GM12878 (cell line): ENCODE results near the gene UBE2E2. TPM values are rescaled to one million over a fixed set of nuclear protein-coding genes. Genes with fewer than 3 reads are reported as not detected.
A peak's percentile ranks its signal among the peaks of the same experiment; 100 is the strongest.

ENCODE experiments used
- ATAC-seq: fragments of 200-7000 bp; cut with Tn5 transposase; 3 replicates; pipeline ENCODE4 v1.9.1; 2020; ENCODE audit warnings: mild to moderate bottlenecking, moderate library complexity
- BruUV-seq: library from RNA; stranded (reverse); fragments of 400-500 nt; replicated peaks from 2 replicates; lab custom pipeline; 2021; lab: Mats Ljungman, UMichigan
- CTCF ChIA-PET: fragments of 300-600 bp; sonication (Branson Sonifier 250); formaldehyde crosslinking; extraction: SDS; loops from one replicate; lab custom pipeline; 2021; ENCODE audit warnings: inconsistent platforms; lab: Yijun Ruan, JAX
- POLR2A ChIA-PET: fragments of 350-600 bp; formaldehyde crosslinking; extraction: SDS; loops from one replicate; lab custom pipeline; 2021; ENCODE audit warnings: inconsistent platforms; lab: Charles Lee
- RAD21 ChIA-PET: fragments of 300-600 bp; sonication (Branson Sonifier 250); formaldehyde crosslinking; loops from one replicate; lab custom pipeline; 2023; ENCODE audit warnings: antibody characterized with exemption; ENCODE audit not compliant: unreplicated experiment; lab: Charles Lee
- SMC1A ChIA-PET: fragments of 300-600 bp; sonication (Branson Sonifier 250); formaldehyde crosslinking; loops from one replicate; lab custom pipeline; 2023; ENCODE audit not compliant: unreplicated experiment, uncharacterized antibody; lab: Charles Lee
- DNase-seq: peaks from one replicate; pipeline ENCODE4 v3.0.0-alpha.2; 2011; ENCODE audit warnings: low read depth, low spot score
- FAIRE-seq: peaks from 3 replicates; lab custom pipeline; 2011; peaks lifted over from hg19 to GRCh38; lab: Jason Lieb, UNC
- H2AFZ ChIP-seq: 2 replicates; pipeline ENCODE4 v1.6.0; 2011; ENCODE audit warnings: low read depth, low read length, control low read depth; ENCODE audit not compliant: control insufficient read depth
- H3K27ac ChIP-seq: 2 replicates; pipeline ENCODE4 v1.5.1; 2011; ENCODE audit warnings: control low read depth; ENCODE audit not compliant: control insufficient read depth, insufficient read depth
- H3K27me3 ChIP-seq, 2 experiments: replicated peaks in 1 of 2; 2 replicates each; pipeline versions ENCODE4 v1.6.0 to v1.6.1; 2011; ENCODE audit warnings: low read length in 1 of 2; ENCODE audit not compliant: control insufficient read depth in 2 of 2, insufficient read depth in 2 of 2
- H3K36me3 ChIP-seq, 2 experiments: 2 replicates each; pipeline ENCODE4 v1.5.1; 2011; ENCODE audit warnings: low read length in 1 of 2; ENCODE audit not compliant: control insufficient read depth in 2 of 2, insufficient read depth in 2 of 2
- H3K4me1 ChIP-seq: 2 replicates; pipeline ENCODE4 v1.6.1; 2011; ENCODE audit warnings: mild to moderate bottlenecking, low read length, moderate library complexity, mixed read lengths; ENCODE audit not compliant: control insufficient read depth, insufficient read depth
- H3K4me2 ChIP-seq: 2 replicates; pipeline ENCODE4 v1.6.0; 2011; ENCODE audit warnings: control low read depth; ENCODE audit not compliant: control insufficient read depth, insufficient read depth
- H3K4me3 ChIP-seq: fragments of 200-600 bp; sonication (generic); 2 replicates; pipeline ENCODE4 v1.5.1; 2016
- H3K79me2 ChIP-seq: 2 replicates; pipeline ENCODE4 v1.6.0; 2011; ENCODE audit warnings: low read length; ENCODE audit not compliant: control insufficient read depth, insufficient read depth
- H3K9ac ChIP-seq: 2 replicates; pipeline ENCODE4 v1.8.0; 2011; ENCODE audit warnings: low read length, control low read depth, mixed read lengths; ENCODE audit not compliant: control insufficient read depth, insufficient read depth
- H3K9me3 ChIP-seq: replicated peaks from 3 replicates; pipeline ENCODE4 v1.5.1; 2011; ENCODE audit warnings: mild to moderate bottlenecking, low read length; ENCODE audit not compliant: control insufficient read depth, insufficient read depth
- H4K20me1 ChIP-seq: 2 replicates; pipeline ENCODE4 v1.6.0; 2011; ENCODE audit not compliant: control insufficient read depth, insufficient read depth
- ATF3 ChIP-seq: IDR thresholded peaks from 2 replicates; pipeline ENCODE4 v1.6.1; 2011; ENCODE audit warnings: low read depth, mild to moderate bottlenecking, low read length, moderate library complexity, borderline replicate concordance; ENCODE audit errors: extremely low read depth
- DPF2 ChIP-seq: fragments of 450-650 bp; IDR thresholded peaks from 2 replicates; pipeline ENCODE4 v1.6.1; 2017; ENCODE audit warnings: mild to moderate bottlenecking
- EGR1 ChIP-seq, 2 experiments: IDR thresholded peaks; 1 replicate in 1 of 2; 2 replicates in 1 of 2; pipeline ENCODE4 v1.6.1; 2011 to 2012; ENCODE audit warnings: low read depth in 2 of 2, low read length in 2 of 2, borderline replicate concordance in 1 of 2, mild to moderate bottlenecking in 1 of 2, moderate library complexity in 1 of 2
- ETV6 ChIP-seq, 2 experiments: fragments of 450-650 bp in 1 of 2; IDR thresholded peaks in 1 of 2; conservative IDR thresholded peaks in 1 of 2; 2 replicates each; pipeline ENCODE4 v1.6.1; 2014; ENCODE audit warnings: antibody characterized with exemption in 1 of 2, borderline replicate concordance in 1 of 2, low read depth in 1 of 2, mild to moderate bottlenecking in 1 of 2, moderate library complexity in 1 of 2
- HSF1 ChIP-seq: fragments of 150-350 bp; IDR thresholded peaks from 2 replicates; pipeline ENCODE4 v1.6.1; 2014; ENCODE audit warnings: mild to moderate bottlenecking, low read depth, low read length
- KLF5 ChIP-seq: fragments of 450-650 bp; IDR thresholded peaks from 2 replicates; pipeline ENCODE4 v1.6.1; 2014; ENCODE audit warnings: mild to moderate bottlenecking; ENCODE audit not compliant: partially characterized antibody
- MXI1 ChIP-seq: fragments of 150-350 bp; IDR thresholded peaks from 2 replicates; pipeline ENCODE4 v1.6.1; 2011; ENCODE audit warnings: low read depth, mild to moderate bottlenecking, inconsistent platforms, low read length, improper control_type of control experiment
- NFYB ChIP-seq: IDR thresholded peaks from 2 replicates; pipeline ENCODE4 v1.6.1; 2011; ENCODE audit warnings: low read depth, mild to moderate bottlenecking, low read length, improper control_type of control experiment, moderate library complexity; ENCODE audit not compliant: insufficient read depth
- RAD51 ChIP-seq: fragments of 450-650 bp; IDR thresholded peaks from 2 replicates; pipeline ENCODE4 v1.6.1; 2016; ENCODE audit warnings: moderate library complexity, mild to moderate bottlenecking, inconsistent platforms
- WGBS: methylation state at CpG from one replicate; pipeline ENCODE4 v1.1.6; 2016; ENCODE audit warnings: low lambda C conversion rate; ENCODE audit not compliant: insufficient replicate concordance, insufficient coverage; ENCODE audit errors: missing lambda C conversion rate; 5-methylcytosine and 5-hydroxymethylcytosine counted together
- in situ Hi-C: fragments of 300-500 bp; cut with MboI; formaldehyde crosslinking; loops from 9 replicates; pipeline ENCODE4 v1.14.3; 2018; ENCODE audit warnings: mixed read lengths
- intact Hi-C: fragments of 100-400 bp; cut with micrococcal nuclease; formaldehyde crosslinking; loops from one replicate; pipeline ENCODE4 v1.14.2; 2022; ENCODE audit not compliant: unreplicated experiment
- polyA plus RNA-seq, 11 experiments: library from polyadenylated mRNA; depleted of rRNA in 4 of 11; unstranded in 6 of 11; stranded (reverse) in 5 of 11; fragments of >200 nt; fragmentation: Nextera tagmentation in 4 of 11; fragmentation: Illumina TruSeq in 1 of 11; extraction: Ambion mirVana in 4 of 11; extraction: Trizol in 1 of 11; gene quantifications; 1 replicate in 1 of 11; 2 replicates in 10 of 11; pipeline versions ENCODE4 v1.2.1 to v1.2.3, GENCODE V29; 2011 to 2016; ENCODE audit warnings: inconsistent platforms in 2 of 11, missing spikeins in 2 of 11, low read depth in 1 of 11
- total RNA-seq, 4 experiments: library from RNA; depleted of rRNA in 3 of 4; stranded (reverse); fragments of >200 nt in 3 of 4; fragmentation: Illumina TruSeq in 1 of 4; extraction: Trizol in 1 of 4; gene quantifications; 2 replicates each; pipeline versions ENCODE4 v1.2.1 to v1.2.3, GENCODE V29; 2013 to 2021

The UBE2E2 gene
- total and polyA plus RNA-seq, 10 of the 15 experiments (the other 5 are each of a cell fraction or from before 2014, with no cell fraction given), result 8.7 to 71.0 (median 36.4) TPM

GRCh38 chr3:23623844-23624243 lies 420.7 kb downstream of the UBE2E2 start (continued):
- TF ChIP-seq ATF3 (no peak), KLF5 (no peak), MXI1 (no peak), NFYB (no peak)
- TF ChIP-seq, all 136 proteins: peak for 0

- DNase-seq (peak; percentile 19), FAIRE-seq (peak; percentile 70), ATAC-seq (peak; percentile 78)
- no peaks in the 10 kb centered on the region; the same call in 2 of the 3 replicates for H3K9me3 ChIP-seq
- 0% methylated on average over 1 of the region's 1 CpG for WGBS
- H3K4me1 ChIP-seq, result no peaks in the 10 kb centered on the region
- no peaks in the 10 kb centered on the region for H4K20me1 ChIP-seq
- ChIA-PET SMC1A (interaction anchor here (0.6 kb wide), 1 partner anchor 19 kb away, joined by 3 read pairs; no protein-coding TSS in a partner anchor), RAD21 (no interaction called here), CTCF (interaction anchor here (0.6 kb wide), 1 partner anchor 109 kb away, joined by 4 read pairs; no protein-coding TSS in a partner anchor), POLR2A (no interaction called here)
- H3K4me2 ChIP-seq, result no peak overlapping the region
- intact Hi-C loops (no loop called here), in situ Hi-C loops (no loop called here)
- BruUV-seq, result no TSS peak
- no peaks in the 10 kb centered on the region for H3K79me2 ChIP-seq
- H3K9ac ChIP-seq, result no peak overlapping the region
- peak; percentile 31; the same call in 1 of the 2 replicates for TF ChIP-seq RAD51
- TF ChIP-seq DPF2, result no peak
- TF ChIP-seq EGR1 (IDR thresholded peaks at IDR 0.05; ENCODE audit: borderline replicate concordance in 1 of 2, low read depth in 2 of 2, low read length in 2 of 2), result peak in 1 of 2 experiments; percentile 48; a peak in 1 of 3 replicates
- TF ChIP-seq ETV6 (conservative IDR thresholded peaks at IDR 0.05 in 1 of 2, IDR thresholded peaks at IDR 0.05 in 1 of 2; ENCODE audit: borderline replicate concordance in 1 of 2, low read depth in 1 of 2), result no peak
- TF ChIP-seq HSF1, result no peak
- H3K36me3 ChIP-seq, result no peaks in the 10 kb centered on the region
- H3K4me3 ChIP-seq, result no peak overlapping the region
- no peak overlapping the region for H2AFZ ChIP-seq
- H3K27ac ChIP-seq, result no peak overlapping the region
- H3K27me3 ChIP-seq, result no peaks in the 10 kb centered on the region
These were observed 421.2 kb downstream of the UBE2E2 start for GRCh38 chr3:23624305-23624704.
